ENCODE measurements around the gene TRIM36. TPM values are rescaled to one million over a fixed set of nuclear protein-coding genes. Genes with fewer than 3 reads are reported as not detected.
A peak's percentile ranks its signal among the peaks of the same experiment; 100 is the strongest.

The TRIM36 gene
- total RNA-seq, 2 donors from 2014 or later: 0.13 to 0.34 TPM

DNA sequence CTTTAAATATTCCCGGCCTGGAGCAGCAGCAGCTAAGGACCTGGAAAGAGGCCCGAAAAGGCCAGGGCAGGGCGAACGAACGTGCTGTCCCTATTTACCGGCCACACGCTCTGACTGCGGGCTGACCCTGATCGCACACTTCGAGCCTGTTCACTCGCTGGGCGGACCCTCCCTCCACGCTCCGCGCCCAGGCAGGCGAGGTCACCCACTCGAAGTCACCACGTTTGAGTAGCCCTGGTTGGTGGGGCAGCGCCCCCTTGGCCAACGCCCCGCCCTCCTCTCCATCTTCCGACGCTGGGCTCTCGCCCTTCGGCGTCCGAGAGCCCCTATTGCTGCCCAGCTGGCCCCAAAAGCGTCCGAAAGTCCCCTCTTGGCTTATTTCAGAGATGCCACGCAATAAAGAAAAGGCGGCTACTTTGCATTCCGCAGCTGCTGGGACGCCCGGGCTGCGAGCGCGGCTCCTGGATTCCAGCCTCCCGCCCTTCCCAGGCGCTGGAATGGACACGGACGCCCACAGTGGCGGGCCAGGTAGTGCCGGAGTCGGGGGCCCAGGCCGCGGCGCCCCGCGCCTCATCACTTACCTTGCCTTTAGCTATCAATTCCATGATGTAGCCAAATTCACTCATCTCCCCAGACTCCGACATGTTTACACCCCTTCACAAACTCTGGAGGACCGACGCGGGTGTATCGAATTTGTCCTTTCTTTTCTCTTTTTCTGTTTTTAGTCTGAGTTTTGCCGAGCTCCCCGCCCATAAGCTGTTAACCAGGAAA is 9.9 kb upstream of the TRIM36 start:
- no peaks in the 10 kb centered on the region for H3K9me3 Mint-ChIP-seq
- peak overlapping the region; percentile 70 for H3K4me3 Mint-ChIP-seq
- peak; percentile 16 for ATAC-seq (replicated peaks)
- H3K27me3 Mint-ChIP-seq: peaks cover 68% of the 10 kb centered on the region
- peaks cover 6% of the 10 kb centered on the region for H3K4me1 Mint-ChIP-seq
- no peak overlapping the region for H3K27ac Mint-ChIP-seq
- no peaks in the 10 kb centered on the region for H3K36me3 Mint-ChIP-seq (ENCODE audit: low read depth)

DNA sequence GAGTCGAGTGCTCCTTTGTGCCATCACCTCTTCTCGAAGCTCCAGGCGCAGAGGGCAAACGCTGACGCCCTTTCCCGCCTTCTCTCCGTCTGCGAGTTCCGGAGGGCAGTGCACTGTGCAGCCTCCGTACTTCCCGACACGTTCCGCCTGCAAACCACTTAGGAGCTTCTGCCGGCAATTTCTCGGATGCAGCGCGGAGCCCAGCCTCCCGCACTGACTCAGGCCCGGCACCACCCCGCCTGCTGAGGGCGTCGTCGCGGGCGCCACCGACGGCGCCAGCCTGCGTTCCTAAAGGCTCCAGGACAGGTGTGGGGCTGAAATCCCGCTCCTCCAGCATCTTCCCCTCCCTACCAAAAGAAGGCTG is 9.3 kb upstream of the TRIM36 start:
- Mint-ChIP-seq H3K4me1 (peaks cover 6% of the 10 kb centered on the region), H3K27me3 (peaks cover 68% of the 10 kb centered on the region), H3K27ac (no peak overlapping the region), H3K9me3 (no peaks in the 10 kb centered on the region), H3K4me3 (no peak overlapping the region), H3K36me3 (ENCODE audit: low read depth) (no peaks in the 10 kb centered on the region)
- ATAC-seq (replicated peaks): no peak

DNA sequence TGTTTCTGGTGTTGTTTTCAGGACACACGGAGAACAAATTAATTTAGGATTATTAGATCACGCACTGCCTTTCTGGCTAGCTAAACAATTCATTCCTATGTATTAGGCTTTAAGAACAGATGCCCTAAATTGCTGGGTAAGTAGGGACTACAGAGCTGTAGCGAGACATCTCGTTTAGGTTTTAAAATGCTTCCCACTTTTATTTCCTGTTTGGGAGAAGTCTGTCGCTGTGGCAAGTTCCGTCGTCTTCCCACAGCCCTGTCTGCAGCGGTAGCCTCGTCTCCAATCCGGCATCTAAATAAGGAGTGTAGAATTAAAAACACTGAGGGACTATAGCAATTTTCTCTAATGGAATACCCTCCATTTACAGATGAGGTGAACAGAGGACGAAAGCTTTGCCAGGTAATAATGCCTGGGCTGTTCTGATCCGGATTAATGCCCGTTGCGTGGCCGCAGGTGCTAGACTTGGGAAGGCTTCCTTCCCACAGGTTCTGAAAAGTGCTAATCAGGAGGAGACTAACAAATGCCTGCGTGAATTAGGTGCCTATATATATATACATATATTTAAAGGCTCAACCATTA is 1.3 kb upstream of the TRIM36 start:
- H3K4me1 Mint-ChIP-seq: no peaks in the 10 kb centered on the region
- no peak overlapping the region for H3K27ac Mint-ChIP-seq
- peaks cover 6% of the 10 kb centered on the region for H3K9me3 Mint-ChIP-seq
- no peaks in the 10 kb centered on the region for H3K36me3 Mint-ChIP-seq (ENCODE audit: low read depth)
- H3K27me3 Mint-ChIP-seq: peaks cover 48% of the 10 kb centered on the region
- no peak for ATAC-seq (replicated peaks)
- H3K4me3 Mint-ChIP-seq: peak overlapping the region; percentile 73

DNA sequence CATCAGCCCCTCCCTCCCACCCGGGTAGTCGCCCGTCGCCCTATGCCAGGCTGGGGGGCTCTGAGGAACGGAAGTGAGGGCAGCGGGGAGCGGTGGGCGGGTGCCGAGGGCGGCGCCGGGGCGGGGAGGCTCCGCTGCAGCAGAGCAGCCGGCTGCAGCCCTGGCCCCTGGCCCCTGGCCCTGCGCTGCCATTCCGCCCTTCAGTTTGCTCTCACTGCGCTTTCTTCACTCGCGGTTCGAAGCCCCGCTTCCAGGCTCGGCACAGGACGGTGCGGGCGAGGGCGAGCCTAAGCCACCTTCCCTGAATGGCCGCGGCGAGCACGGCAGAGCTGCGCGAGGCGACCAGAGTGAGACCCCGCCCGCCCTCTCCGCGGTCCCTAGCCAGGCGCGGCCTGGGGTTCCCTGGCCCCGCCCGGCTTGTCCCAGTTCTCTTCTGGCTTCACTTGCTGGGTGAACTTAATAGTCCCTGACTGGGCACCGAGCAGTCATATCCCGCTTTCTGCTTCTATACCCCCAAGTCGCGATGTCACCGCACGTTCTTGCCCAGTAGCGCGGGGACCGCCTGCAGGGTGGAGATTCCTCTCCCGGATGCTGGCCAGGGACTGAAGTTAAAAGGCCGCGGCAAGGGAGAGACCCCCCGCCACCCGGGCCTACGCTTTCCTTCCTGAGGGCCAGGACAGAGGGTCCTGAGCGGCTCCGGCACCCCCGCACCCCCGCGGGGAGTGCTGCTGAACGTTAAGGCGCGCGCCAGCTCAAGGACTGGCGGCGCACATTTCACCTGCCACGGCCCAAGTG is 623 bp upstream of the TRIM36 start:
- peaks cover 48% of the 10 kb centered on the region for H3K27me3 Mint-ChIP-seq
- ATAC-seq (replicated peaks): peak; percentile 59
- no peaks in the 10 kb centered on the region for H3K4me1 Mint-ChIP-seq
- peak overlapping the region; percentile 73 for H3K4me3 Mint-ChIP-seq
- H3K27ac Mint-ChIP-seq: no peak overlapping the region
- peaks cover 6% of the 10 kb centered on the region for H3K9me3 Mint-ChIP-seq
- H3K36me3 Mint-ChIP-seq (ENCODE audit: low read depth): no peaks in the 10 kb centered on the region

DNA sequence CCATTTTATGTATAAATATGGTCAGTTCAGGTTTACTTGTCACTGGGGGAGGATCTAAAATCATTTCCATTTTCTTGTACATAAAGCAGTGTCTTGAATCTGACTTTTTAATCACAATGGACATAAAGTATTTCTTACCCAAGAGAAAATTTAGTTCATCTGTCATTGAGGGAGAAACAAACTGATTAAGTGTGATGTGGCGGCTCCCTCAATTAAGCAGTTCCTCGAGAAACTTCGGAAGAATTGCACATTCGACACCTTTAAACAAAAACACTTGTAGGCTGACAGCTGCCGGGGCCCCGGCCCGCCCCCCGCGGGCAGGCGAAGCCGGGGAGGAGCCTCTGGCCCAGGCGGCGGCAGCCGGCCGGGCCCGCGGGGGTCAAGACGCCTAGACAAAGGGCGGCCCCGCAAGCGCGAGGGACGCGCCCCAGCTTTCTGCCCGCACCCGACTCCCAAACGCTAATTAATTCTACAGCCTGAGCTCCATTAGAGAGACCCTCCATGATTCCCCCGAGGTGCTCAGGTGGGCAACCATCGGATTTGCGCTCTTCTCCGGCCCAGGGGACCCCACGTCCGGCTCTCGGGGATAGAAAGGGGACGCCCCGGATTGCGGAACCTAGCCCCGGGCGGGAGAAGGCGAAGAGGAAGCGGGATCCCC is 750 bp downstream of the TRIM36 start:
- no peak for ATAC-seq (replicated peaks)
- Mint-ChIP-seq H3K27me3 (peaks cover 46% of the 10 kb centered on the region), H3K9me3 (peaks cover 6% of the 10 kb centered on the region), H3K27ac (no peak overlapping the region), H3K36me3 (ENCODE audit: low read depth) (no peaks in the 10 kb centered on the region), H3K4me3 (peak overlapping the region; percentile 73), H3K4me1 (no peaks in the 10 kb centered on the region)

DNA sequence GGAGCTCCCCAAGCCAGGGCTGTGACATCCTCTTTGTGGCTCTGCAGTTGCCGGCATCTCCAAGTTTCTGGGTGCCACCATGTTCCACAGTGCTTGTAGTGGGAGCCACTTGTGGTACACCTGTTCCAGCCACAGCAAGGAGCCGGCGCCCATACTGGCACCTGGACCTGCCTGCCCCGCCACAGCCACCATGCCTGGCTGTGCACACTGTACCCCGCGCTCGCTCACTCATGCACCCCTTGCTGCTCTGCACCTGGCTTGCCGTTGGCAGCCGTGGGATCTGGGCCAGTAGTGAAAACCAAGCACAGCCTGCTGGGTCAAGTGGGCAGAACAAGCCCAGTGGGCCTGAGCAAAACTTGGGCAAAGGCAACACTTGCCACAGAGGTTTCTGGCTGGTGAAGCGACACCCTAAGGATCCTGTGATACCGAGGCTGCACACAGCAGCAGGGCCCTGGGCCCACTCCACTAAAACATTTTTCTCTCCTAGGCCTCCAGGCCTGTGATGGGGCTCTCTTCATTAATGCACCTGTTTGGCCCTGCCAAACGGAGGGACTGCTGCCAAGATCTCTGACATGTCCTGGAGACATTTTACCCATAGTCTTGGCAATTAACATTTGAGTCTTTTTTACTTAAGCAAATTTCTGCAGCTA is 2.8 kb downstream of the TRIM36 start:
- H3K9me3 Mint-ChIP-seq: peaks cover 6% of the 10 kb centered on the region
- no peak overlapping the region for H3K27ac Mint-ChIP-seq
- H3K27me3 Mint-ChIP-seq: peaks cover 40% of the 10 kb centered on the region
- no peaks in the 10 kb centered on the region for H3K36me3 Mint-ChIP-seq (ENCODE audit: low read depth)
- H3K4me3 Mint-ChIP-seq: no peak overlapping the region
- H3K4me1 Mint-ChIP-seq: no peaks in the 10 kb centered on the region
- no peak for ATAC-seq (replicated peaks)

DNA sequence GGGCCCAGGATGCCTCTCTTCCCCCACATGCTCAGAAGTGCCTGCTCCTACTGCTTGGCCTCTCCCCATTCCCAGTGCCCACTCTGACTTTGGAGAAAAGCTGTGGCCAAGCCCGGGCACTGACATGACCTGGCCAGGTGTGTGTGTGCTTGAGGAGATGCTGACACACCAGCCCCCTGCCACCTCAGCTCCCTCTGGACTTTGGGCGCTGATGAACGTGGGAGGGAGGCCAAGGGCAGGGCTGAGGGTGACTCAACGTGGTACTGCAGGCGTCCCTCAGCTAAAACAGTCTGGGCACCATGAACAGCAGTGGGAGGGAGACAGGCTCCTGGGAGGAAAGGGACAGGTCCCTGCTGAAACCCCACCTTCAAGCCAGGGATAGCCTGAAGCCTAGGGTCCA is 3.9 kb downstream of the TRIM36 start:
- no peak overlapping the region for H3K27ac Mint-ChIP-seq
- no peak overlapping the region for H3K4me3 Mint-ChIP-seq
- ATAC-seq (replicated peaks): no peak
- H3K36me3 Mint-ChIP-seq (ENCODE audit: low read depth): no peaks in the 10 kb centered on the region
- peaks cover 37% of the 10 kb centered on the region for H3K27me3 Mint-ChIP-seq
- H3K4me1 Mint-ChIP-seq: no peaks in the 10 kb centered on the region
- peaks cover 6% of the 10 kb centered on the region for H3K9me3 Mint-ChIP-seq

DNA sequence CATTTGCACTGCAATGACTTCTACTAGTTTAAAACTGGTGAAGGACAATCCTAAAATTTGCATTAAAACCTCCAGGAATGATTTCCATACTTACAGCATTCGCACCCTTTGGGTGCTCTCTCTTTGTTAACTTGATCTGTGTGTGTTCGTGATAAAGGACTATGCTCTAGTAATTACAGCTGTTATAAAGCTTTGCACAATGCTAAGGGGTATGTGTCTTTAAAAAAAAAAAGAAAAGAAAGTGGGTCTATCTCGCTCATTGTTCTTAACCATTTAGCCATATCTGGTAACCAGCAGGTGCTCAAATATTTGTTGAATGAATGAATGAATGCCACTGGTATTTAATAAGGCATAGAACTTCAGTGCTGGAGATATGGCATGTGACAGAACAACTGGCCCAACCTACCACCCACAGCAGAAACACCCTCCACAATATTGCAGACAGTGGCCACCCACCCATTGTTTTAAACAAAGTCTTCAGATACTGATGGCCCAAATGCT is 8.7 kb downstream of the TRIM36 start:
- Mint-ChIP-seq H3K27ac (no peak overlapping the region), H3K4me1 (no peaks in the 10 kb centered on the region), H3K9me3 (no peaks in the 10 kb centered on the region), H3K27me3 (peaks cover 47% of the 10 kb centered on the region), H3K36me3 (ENCODE audit: low read depth) (no peaks in the 10 kb centered on the region), H3K4me3 (no peak overlapping the region)
- no peak for ATAC-seq (replicated peaks)

DNA sequence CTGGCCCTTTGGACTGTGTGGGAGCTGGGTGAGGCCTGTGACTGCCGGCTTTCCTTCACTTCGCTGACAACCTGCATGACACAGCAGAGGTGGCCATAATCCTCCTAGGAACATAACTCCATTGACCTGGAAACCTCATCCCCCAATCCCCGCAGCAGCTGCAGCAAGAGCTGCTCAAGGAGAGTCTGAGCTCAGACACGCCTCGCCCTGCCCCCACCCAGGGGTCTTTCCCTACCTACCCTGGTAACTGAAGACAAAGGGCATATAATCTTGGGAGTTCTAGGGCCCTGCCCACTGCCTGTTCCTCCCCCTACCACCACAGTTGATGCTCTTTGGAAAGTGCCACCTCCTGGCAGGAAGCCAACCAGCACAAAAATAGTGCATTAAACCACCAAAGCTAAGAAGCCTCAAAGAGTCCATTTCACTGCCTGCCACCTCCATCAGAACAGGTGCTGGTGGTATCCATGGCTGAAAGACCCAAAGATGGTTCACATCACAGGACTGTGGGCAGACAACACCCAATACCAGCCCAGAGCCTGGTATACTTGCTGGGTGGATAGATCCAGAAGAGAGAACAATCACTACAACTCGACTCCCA is 18.4 kb downstream of the TRIM36 start:
- Mint-ChIP-seq H3K4me1 (no peaks in the 10 kb centered on the region), H3K4me3 (no peak overlapping the region), H3K36me3 (ENCODE audit: low read depth) (no peaks in the 10 kb centered on the region), H3K9me3 (peaks cover 23% of the 10 kb centered on the region), H3K27me3 (peaks cover 49% of the 10 kb centered on the region), H3K27ac (no peak overlapping the region)
- no peak for ATAC-seq (replicated peaks)

DNA sequence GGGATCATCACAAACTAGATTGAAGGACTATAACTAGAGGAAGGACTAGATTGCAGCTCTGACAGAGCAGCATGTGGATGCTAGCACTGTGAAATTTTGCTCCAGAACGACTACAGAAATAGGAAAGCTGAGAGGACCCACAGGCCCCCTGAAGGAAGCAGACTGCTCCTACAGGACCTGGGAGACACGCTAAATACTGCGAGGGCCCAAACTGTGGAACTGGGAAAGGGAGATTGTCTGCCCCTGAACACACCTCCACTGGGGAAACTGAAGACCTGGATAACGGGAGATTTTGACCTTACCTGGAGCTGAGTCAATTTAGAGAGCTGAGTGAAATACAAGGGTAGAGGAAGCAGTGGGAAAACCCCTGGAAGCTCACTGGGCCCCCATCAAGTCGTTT is 19.2 kb downstream of the TRIM36 start:
- no peak for ATAC-seq (replicated peaks)
- H3K27ac Mint-ChIP-seq: no peak overlapping the region
- no peaks in the 10 kb centered on the region for H3K36me3 Mint-ChIP-seq (ENCODE audit: low read depth)
- peaks cover 41% of the 10 kb centered on the region for H3K27me3 Mint-ChIP-seq
- H3K4me3 Mint-ChIP-seq: no peak overlapping the region
- H3K9me3 Mint-ChIP-seq: peaks cover 23% of the 10 kb centered on the region
- H3K4me1 Mint-ChIP-seq: no peaks in the 10 kb centered on the region

DNA sequence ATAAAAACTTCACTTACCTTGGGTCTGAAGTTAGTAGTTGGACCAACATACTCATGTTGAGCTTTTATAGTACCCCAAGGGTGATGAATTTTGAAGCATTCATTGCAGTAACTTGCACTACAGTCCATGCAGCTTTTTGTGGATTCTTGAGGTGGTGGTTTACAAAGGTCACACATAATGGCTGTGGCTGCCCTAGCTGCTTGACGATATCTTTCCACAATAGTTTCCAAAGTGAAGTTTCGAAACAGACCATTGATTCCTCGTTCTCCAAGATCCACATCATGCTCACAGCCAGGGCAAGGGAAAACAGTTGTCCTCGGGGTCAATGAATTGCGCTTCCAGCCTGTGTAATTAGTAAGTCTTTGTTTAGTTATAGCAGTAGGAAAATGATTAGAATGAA is 22.7 kb downstream of the TRIM36 start:
- ATAC-seq (replicated peaks): no peak
- Mint-ChIP-seq H3K27me3 (peaks cover 17% of the 10 kb centered on the region), H3K27ac (no peak overlapping the region), H3K36me3 (ENCODE audit: low read depth) (no peaks in the 10 kb centered on the region), H3K4me3 (no peak overlapping the region), H3K4me1 (no peaks in the 10 kb centered on the region), H3K9me3 (peaks cover 4% of the 10 kb centered on the region)

DNA sequence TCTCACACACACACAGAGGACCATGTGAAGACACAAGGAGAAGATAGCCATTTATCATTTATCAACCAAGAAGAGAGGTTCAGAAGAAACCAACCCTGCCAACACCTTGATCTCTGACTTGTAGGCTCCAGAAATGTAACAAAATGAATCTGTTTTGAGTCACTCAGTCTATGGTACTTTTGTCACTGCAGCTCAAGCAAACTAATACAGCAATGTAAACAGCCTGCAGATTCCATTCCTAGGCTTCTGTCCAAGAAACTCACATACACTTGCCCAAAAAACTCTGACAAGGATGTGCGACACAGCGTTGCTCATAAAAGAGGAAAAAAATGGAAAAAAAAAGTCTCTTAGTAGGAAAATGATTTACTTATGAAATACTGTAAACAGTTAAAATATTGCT is 33.4 kb downstream of the TRIM36 start:
- Mint-ChIP-seq H3K9me3 (no peaks in the 10 kb centered on the region), H3K4me1 (no peaks in the 10 kb centered on the region), H3K27me3 (peaks cover 29% of the 10 kb centered on the region), H3K27ac (no peak overlapping the region), H3K36me3 (ENCODE audit: low read depth) (no peaks in the 10 kb centered on the region), H3K4me3 (no peak overlapping the region)
- ATAC-seq (replicated peaks): no peak

DNA sequence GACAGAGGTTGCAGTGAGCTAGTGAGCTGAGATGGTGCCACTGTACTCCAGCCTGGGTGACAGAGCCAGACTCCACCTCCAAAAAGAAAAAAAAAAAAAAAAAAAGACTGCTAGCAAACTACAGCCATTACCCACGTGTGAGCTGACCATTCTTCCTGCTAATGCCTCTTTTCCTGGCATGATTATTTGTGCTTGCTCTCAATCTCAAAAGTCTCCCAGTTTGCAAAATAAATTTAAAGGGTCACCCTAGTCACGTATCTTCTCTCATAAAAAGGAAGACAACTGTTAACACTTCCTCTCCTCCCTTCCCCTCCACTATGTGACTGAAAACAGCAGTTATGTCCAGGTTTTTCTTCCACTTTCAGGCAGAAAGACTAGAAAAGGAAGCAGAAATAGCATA is 37.2 kb downstream of the TRIM36 start:
- Mint-ChIP-seq H3K4me1 (no peaks in the 10 kb centered on the region), H3K27me3 (peaks cover 30% of the 10 kb centered on the region), H3K4me3 (no peak overlapping the region), H3K27ac (no peak overlapping the region), H3K36me3 (ENCODE audit: low read depth) (no peaks in the 10 kb centered on the region), H3K9me3 (no peaks in the 10 kb centered on the region)
- no peak for ATAC-seq (replicated peaks)

DNA sequence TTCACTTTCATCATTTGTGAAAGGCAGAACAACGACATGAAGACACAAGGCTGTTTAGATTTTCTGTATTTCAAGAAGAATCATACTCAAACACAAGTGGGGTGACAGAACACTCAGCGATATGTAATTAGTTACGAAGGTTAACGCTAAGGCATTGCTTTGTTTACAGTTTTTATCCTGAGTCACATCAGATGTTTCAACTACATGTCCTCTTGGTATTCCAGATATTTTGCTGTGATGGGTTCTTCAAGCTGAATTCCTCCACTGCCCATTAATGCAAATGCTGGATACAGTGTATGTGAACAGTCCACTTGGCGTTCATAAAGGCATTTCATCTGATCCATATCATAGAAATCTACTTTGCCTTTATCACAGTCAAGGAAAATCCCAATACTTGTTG is 43.4 kb downstream of the TRIM36 start:
- Mint-ChIP-seq H3K4me3 (no peak overlapping the region), H3K27ac (no peak overlapping the region), H3K9me3 (no peaks in the 10 kb centered on the region), H3K27me3 (peaks cover 16% of the 10 kb centered on the region), H3K36me3 (ENCODE audit: low read depth) (no peaks in the 10 kb centered on the region), H3K4me1 (no peaks in the 10 kb centered on the region)
- no peak for ATAC-seq (replicated peaks)
